Psoas muscle (tissue), 8 donors: Measurements from ENCODE around the gene PIH1D1. TPM values are rescaled to one million over a fixed set of nuclear protein-coding genes. Genes with fewer than 3 reads are reported as not detected.

Source experiments
- ATAC-seq, 4 donors: fragments of 200-7000 bp; cut with Tn5 transposase; one replicate each; pipeline ENCODE4 v1.9.1; 2020; ENCODE audit warnings: moderate library complexity in 3 of 4, mild to moderate bottlenecking in 2 of 4
- DNase-seq, 2 donors: peaks; one replicate each; pipeline ENCODE4 v3.0.0-alpha.2; 2020
- H3K27ac ChIP-seq: fragments of 200-600 bp; one replicate; pipeline ENCODE4 v1.8.0; 2022
- H3K27me3 ChIP-seq, 3 donors: fragments of 200-600 bp in 1 of 3; one replicate each; pipeline versions ENCODE4 v1.6.1 to v1.8.0; 2013 to 2022; ENCODE audit warnings: low read length in 2 of 3, mild to moderate bottlenecking in 2 of 3, moderate library complexity in 1 of 3; ENCODE audit not compliant: insufficient read depth in 3 of 3
- H3K36me3 ChIP-seq, 2 donors: fragments of 200-600 bp in 1 of 2; one replicate each; pipeline versions ENCODE4 v1.6.1 to v1.8.0; 2013 to 2022; ENCODE audit warnings: low read depth in 1 of 2, mild to moderate bottlenecking in 1 of 2, moderate library complexity in 1 of 2; ENCODE audit not compliant: insufficient read depth in 1 of 2
- H3K4me1 ChIP-seq: fragments of 200-600 bp; one replicate; pipeline ENCODE4 v1.8.0; 2022
- H3K4me3 ChIP-seq: fragments of 200-600 bp; one replicate; pipeline ENCODE4 v1.8.0; 2022; ENCODE audit warnings: mild to moderate bottlenecking
- H3K9me3 ChIP-seq: fragments of 200-600 bp; one replicate; pipeline ENCODE4 v1.8.0; 2022
- WGBS, 3 donors: extraction: QIAGEN DNeasy Blood & Tissue Kit; methylation state at CpG; one replicate each; pipeline versions ENCODE4 v1.1.6 to v1.1.7; 2013; 5-methylcytosine and 5-hydroxymethylcytosine counted together
- intact Hi-C, 2 donors: fragments of 100-400 bp; cut with DNase I; formaldehyde crosslinking; loops; one replicate each; pipeline versions ENCODE4 v1.11.0 to v1.14.2; 2022
- polyA plus RNA-seq, 3 donors: library from polyadenylated mRNA; stranded (reverse); fragments of 200-250 nt; gene quantifications; one replicate each; pipeline ENCODE4 v1.2.3, GENCODE V29; 2013
- total RNA-seq, 4 donors: library from RNA; stranded (reverse); fragmentation: NEBNext Ultra II Directional in 2 of 4; extraction: Animal tissue kit (Norgen Biotek cat#: 25700) in 2 of 4; gene quantifications; one replicate each; pipeline versions ENCODE4 v1.2.1 to v1.2.4, GENCODE V29; 2021 to 2023
- TF ChIP-seq, protein P1 (sequence below): fragments of 200-600 bp; IDR thresholded peaks from one replicate; pipeline ENCODE4 v1.8.0; 2022; ENCODE audit warnings: antibody characterized with exemption
- donor health status: healthy with polysubstance abuse.
- donor health status: DM: no; HTN: no; CAD: no; lungs with moderate emphysema.
- donor health status: Bipolar disorder and iron deficiency.
- donor health status: healthy.
- donor health status: DM: yes; HTN: yes; CAD: no.
- donor health status: DM: no; HTN: no; CAD: no.
- donor health status: DM: no; HTN: no; CAD: no.
- donor health status: DM: yes; HTN: yes; CAD: no.

The PIH1D1 gene
- total and polyA plus RNA-seq, 7 donors, result 37.2 to 69.8 (median 46.4) TPM

DNA sequence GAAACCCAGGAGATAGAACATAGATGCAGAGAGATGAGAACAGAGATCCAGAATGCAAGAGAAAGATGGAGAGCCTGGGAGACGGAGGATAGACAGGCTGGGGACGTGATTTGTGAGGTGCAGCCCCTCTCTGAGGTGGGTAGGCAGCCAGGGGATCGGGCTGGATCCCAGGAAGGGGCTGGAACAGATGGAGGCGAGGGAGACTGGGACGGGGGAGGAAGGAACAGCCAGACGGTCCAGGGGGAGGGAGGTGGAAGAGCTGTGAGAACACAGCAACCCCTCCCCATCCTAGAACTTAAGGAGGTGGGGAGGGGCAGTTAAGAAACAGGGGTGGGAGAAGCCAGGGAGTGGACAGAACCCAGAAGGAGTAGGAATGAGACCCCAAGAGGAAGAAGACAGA is 13.4 kb downstream of the PIH1D1 start:
- ATAC-seq (no peak), DNase-seq (no peak)
- Histone ChIP-seq H3K9me3 (no peaks in the 10 kb centered on the region), H3K4me3 (no peak overlapping the region), H3K27me3 (peaks cover 0 to 86% (median 45%) of the 10 kb centered on the region in 3 donors), H3K4me1 (no peaks in the 10 kb centered on the region), H3K27ac (no peak overlapping the region), H3K36me3 (no peaks in the 10 kb centered on the region)
- intact Hi-C loops, result no loop called here
- TF ChIP-seq, protein P1, sequence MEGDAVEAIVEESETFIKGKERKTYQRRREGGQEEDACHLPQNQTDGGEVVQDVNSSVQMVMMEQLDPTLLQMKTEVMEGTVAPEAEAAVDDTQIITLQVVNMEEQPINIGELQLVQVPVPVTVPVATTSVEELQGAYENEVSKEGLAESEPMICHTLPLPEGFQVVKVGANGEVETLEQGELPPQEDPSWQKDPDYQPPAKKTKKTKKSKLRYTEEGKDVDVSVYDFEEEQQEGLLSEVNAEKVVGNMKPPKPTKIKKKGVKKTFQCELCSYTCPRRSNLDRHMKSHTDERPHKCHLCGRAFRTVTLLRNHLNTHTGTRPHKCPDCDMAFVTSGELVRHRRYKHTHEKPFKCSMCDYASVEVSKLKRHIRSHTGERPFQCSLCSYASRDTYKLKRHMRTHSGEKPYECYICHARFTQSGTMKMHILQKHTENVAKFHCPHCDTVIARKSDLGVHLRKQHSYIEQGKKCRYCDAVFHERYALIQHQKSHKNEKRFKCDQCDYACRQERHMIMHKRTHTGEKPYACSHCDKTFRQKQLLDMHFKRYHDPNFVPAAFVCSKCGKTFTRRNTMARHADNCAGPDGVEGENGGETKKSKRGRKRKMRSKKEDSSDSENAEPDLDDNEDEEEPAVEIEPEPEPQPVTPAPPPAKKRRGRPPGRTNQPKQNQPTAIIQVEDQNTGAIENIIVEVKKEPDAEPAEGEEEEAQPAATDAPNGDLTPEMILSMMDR, result no peak
- 11 to 15% (median 11%) methylated on average over 6 of the region's 6 CpGs for WGBS, 3 donors

DNA sequence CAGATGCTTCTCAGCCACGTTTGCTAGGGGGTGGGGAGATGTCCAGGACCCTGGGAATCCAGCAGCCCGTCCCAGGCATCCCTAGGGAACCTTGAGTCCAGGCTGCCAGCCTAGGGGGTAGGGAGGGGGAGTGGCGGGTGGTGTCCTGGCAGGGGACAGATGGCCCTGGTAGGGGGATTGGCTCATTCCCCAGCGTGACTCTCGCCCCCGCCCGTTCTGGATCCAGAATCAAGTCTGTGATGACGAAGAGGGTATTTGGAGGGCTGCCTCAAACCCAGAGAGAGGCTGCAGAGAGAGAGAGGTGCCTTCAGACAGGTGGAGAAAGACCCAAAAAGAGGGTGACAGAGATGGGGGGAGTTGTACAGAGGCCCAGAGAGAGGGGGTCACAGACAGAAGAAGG is 14.4 kb downstream of the PIH1D1 start:
- TF ChIP-seq, protein P1, result no peak
- no peak for DNase-seq
- 9 to 12% (median 10%) methylated on average over 8 of the region's 8 CpGs for WGBS, 3 donors
- Histone ChIP-seq H3K4me3 (no peak overlapping the region), H3K4me1 (no peaks in the 10 kb centered on the region), H3K27ac (no peak overlapping the region), H3K9me3 (no peaks in the 10 kb centered on the region), H3K36me3 (no peaks in the 10 kb centered on the region), H3K27me3 (peaks cover 0 to 95% (median 53%) of the 10 kb centered on the region in 3 donors)
- intact Hi-C loops, result no loop called here
- no peak for ATAC-seq

DNA sequence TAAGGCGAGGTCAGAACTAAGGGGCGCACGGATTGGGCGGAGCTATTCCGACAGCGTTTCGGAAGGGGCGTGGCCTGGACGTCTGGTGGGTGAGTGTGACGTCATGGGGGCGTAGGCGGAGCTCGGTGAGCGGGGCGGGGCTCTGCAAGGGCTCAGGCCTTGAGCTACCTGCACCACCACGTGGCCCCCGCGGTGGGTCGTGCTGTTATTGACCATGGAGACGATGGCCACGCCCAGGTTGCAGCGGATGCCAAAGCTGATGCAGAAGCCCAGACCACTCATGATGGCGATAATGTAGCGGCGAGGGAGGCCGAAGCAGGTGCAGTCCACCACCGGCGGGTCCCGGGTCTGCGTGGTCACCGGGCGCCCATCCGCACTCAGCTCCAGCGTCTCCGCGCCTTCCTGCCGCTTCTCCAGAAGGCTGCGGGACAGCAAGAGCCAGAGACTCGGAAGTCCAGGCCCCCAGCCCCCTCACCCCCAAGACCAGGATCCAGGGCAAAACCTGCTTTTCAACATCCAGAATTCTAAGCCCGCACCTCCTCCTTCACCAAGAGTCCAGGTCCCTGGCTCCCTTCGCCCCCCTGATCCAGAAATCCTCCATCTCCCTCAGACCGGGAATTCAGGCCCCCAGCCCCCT is 15.1 kb downstream of the PIH1D1 start:
- WGBS, 3 donors, result 12 to 13% (median 12%) methylated on average over 32 to 42 of the region's 42 CpGs
- Histone ChIP-seq H3K9me3 (no peaks in the 10 kb centered on the region), H3K36me3 (no peaks in the 10 kb centered on the region), H3K27me3 (peaks cover 0 to 95% (median 53%) of the 10 kb centered on the region in 3 donors), H3K4me1 (no peaks in the 10 kb centered on the region), H3K27ac (no peak overlapping the region), H3K4me3 (no peak overlapping the region)
- intact Hi-C loops, result no loop called here
- TF ChIP-seq, protein P1, result no peak
- no peak for DNase-seq
- no peak for ATAC-seq

DNA sequence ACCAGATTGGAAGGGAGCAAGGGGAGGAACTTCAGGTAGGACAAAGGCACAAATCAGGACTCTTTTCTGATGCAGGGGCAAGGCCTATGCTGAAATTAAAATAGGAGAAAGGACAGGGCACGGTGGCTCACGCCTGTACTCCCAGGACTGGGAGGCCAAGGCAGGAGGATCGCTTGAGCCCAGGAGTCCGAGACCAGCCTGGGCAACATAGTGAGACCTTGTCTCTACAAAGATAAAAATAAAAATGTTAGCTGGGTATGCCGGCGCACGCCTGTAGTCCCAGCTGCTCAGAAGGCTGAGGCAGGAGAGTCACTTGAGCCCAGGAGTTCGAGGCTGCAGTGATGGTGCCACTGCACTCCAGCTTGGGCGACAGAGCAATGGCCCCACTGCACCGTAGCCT is 15.9 kb downstream of the PIH1D1 start:
- no peak overlapping the region for H3K27ac ChIP-seq
- DNase-seq (no peak), ATAC-seq (no peak)
- H3K4me1 ChIP-seq, result no peaks in the 10 kb centered on the region
- H3K36me3 ChIP-seq, result no peaks in the 10 kb centered on the region
- H3K9me3 ChIP-seq, result no peaks in the 10 kb centered on the region
- TF ChIP-seq, protein P1, result no peak
- WGBS, 3 donors, result 79 to 82% (median 80%) methylated on average over 10 of the region's 10 CpGs
- peaks cover 0 to 96% (median 55%) of the 10 kb centered on the region in 3 donors for H3K27me3 ChIP-seq
- intact Hi-C loops, result no loop called here
- H3K4me3 ChIP-seq, result no peak overlapping the region
